HS-27A (cell line): ENCODE data around the gene ANKRD62.
"Not testable (repeated sequence)": the region's sequence is repeated elsewhere in the genome, so short reads cannot be mapped to it uniquely, and the experiment has no call there.

Source experiments
- DNase-seq: peaks from one replicate; pipeline ENCODE4 v3.0.0-alpha.2; 2012; ENCODE audit warnings: low read depth, missing footprints

Gene ANKRD62

DNA sequence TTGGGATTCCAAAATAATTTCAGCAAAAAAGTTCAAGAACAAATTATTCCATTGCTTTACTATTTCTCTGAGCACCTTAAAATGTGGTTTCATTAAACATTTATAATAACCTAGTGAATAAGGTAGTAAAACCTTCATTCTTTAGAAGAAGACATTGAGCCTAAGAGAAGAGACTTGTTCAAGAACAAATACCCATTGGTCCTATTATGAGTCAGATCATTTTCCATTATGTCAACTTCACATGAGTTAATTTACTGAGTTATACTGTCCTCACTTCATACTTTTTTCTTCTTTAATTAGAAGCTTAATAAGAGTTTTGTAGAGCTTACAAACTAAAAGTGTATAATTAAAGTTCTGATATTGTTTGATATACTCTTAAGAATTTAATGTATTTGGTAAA lies 5.5 kb downstream of the ANKRD62 start:
- DNase-seq: no peak

DNA sequence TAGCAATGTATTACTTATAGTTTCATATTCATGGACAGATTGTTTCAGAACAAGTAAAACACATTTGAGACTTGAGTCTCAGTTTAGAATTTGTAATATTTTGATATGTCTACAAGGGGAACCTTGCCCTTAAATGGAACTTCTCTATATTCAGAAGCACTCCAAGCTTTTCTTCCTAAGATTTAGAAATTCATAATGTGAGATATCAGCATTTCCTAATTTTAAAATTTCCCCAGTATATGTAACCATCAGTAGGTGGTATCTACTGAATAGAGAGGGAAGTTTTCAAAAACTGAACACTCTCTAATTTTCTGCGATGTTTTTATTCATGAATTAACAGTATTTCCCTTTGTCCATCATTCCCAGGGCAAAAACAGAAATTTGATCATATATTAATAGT lies 7.6 kb downstream of the ANKRD62 start:
- no peak for DNase-seq

GRCh38 chr18:12102136-12102842 lies 8.6 kb downstream of the ANKRD62 start:
- no peak for DNase-seq

- DNase-seq: no peak
Observed at GRCh38 chr18:12106471-12106870, 12.8 kb downstream of the ANKRD62 start.

DNA sequence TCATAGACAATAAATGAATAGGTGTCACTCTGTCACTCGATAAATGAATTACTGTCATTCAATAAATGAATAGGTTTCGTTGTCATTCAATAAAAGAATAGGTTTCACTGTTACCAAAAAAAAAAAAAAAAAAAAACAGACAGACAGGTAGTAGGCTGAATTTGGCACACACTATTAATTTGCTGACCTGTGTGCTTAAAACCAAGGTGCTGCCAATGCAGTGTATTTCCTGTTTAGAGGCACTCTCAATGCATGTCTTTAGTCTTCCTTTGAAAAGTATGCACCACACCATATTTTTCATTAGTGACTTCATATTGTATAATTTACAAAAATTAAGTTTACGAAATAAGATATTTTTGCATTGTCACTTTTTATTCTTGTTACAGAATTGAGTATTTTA lies 16.2 kb downstream of the ANKRD62 start:
- no peak for DNase-seq

- no peak for DNase-seq
Observed at GRCh38 chr18:12113999-12114646, 20.5 kb downstream of the ANKRD62 start.

- DNase-seq: no peak
Observed at GRCh38 chr18:12119358-12119757, 25.7 kb downstream of the ANKRD62 start.

- DNase-seq: no peak
Observed at GRCh38 chr18:12121175-12122042, 27.8 kb downstream of the ANKRD62 start.

DNA sequence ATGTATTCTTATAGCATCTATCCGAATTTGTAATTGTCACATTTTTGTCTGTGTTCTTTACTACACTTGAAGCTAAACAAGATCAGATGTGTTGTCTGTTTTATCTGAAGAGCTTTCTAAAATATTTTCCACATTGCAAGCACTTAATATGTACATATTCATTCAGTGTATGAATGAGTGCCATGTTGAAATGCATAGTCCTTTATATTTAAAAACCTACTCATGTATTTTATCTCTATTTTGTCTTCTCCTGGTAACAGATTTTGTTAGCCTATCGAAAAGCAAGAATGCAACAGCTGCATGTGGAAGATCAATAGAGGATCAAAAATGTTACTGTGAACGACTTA lies 28.4 kb downstream of the ANKRD62 start:
- not testable (repeated sequence) for DNase-seq

DNA sequence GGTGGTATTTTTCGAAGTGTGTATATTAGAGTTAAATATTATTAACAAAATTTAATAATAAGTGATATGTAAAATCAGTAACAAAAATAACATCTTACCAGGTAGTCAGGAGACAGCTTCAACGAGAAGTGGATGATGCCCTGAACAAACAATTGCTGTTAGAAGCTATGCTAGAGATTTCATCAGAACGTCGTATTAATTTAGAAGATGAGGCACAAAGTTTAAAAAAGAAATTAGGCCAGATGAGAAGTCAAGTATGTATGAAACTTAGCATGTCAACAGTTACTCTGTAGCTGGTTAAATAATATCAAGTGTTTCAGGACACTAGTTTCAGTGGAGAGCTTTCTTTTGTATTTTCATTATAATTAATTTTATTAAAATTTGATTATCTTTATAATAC lies 34.0 kb downstream of the ANKRD62 start:
- DNase-seq: not testable (repeated sequence)

GRCh38 chr18:12138831-12139230 lies 45.2 kb downstream of the ANKRD62 start:
- not testable (repeated sequence) for DNase-seq

- not testable (repeated sequence) for DNase-seq
Observed at GRCh38 chr18:12140866-12141265, 47.2 kb downstream of the ANKRD62 start.

GRCh38 chr18:12141778-12142177 lies 48.1 kb downstream of the ANKRD62 start:
- not testable (repeated sequence) for DNase-seq

DNA sequence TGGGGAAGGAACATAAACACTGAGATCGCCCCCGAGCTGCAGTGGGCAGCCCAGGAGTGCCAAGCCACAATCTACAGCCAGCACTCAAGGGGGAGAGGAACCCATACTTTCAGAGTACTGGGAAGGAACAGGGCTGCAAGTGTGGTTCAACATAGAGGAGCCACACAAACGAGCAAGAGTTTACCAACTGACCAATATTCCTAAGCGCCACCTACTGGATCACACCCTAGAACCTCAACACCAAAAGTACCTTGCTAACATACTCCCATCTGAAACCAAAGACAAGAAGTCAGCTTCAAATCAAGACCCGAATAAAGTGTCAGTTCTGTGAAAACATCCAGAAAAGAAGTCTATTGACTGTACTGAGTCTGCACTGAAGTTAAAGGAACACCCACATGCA lies 55.8 kb downstream of the ANKRD62 start:
- not testable (repeated sequence) for DNase-seq

- DNase-seq: no peak
Observed at GRCh38 chr18:12154361-12154760, 60.7 kb downstream of the ANKRD62 start.

GRCh38 chr18:12155996-12156395 lies 62.4 kb downstream of the ANKRD62 start:
- no peak for DNase-seq

DNA sequence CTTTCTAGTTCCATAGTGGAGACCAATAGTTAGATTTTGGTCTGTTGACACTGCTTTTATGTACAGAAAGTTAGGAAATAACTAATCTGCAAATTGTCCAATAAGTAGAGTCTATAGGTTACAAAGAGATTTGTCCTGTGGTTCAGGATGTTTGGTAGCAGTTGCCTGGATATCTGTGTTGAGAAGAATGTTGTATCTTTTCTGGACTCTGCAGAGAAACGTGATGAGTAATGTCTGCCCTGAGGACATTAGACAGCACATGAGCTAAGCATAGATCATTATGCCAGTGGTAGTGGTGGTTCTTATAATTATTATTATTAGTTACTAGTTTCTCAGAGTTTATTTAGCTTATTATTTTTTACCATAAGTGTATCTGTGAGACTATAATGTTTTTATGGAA lies 65.8 kb downstream of the ANKRD62 start:
- no peak for DNase-seq

DNA sequence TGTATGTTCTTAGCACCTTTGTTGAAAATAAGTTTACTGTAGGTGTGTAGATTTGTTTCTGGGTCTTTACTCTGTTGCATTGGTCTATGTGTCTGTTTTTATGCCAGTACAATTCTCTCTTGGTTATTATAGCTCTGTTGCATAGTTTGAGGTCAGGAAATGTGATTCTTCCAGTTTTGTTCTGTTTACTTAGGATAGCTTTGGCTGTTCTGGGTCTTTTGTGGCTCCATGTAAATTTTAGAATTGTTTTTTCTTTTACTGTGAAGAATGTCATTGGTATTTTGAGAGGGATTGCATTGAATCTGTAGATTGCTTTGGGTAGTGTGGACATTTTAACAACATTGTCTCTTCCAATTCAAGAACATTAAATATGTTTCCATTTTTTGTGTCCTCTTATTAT lies 69.1 kb downstream of the ANKRD62 start:
- DNase-seq: no peak

DNA sequence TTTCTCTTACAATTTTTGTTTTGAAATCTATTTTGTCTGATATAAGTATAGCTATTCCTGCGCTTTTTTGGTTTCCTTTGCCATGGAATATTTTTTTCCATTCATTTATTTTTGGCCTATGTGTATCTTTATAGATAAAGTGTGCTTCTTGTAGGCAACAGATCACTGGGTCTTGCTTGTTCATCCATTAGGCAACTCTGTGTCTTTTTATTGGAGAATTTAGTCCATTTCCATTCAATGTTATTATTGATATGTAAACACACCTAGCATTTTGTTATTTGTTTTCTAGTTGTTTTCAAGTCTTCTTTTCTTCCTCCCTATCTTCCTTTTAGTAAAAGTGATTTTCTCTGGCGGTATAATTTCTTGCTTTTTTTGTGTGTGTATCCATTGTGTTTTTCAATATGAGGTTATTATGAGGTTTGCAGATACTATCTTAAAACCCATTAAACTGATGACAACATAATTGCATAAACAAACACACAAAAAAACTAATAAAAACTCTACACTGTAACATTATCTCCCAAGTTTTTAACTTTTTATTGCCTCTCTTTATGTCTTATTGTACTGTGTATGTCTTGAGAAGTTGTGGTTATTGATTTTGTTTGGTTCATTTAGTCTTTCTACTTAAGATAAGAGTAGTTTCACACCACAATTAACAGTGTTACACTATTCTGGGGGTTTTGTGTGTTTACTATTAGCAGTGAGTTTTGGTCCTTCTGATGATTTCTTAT lies 71.6 kb downstream of the ANKRD62 start:
- no peak for DNase-seq
